DOHH2 (cell line): ENCODE measurements around the gene SLC29A3.

Source experiments
- EZH2phosphoT487 ChIP-seq: fragments of 200-600 bp; sonication (generic); IDR thresholded peaks from 2 replicates; pipeline ENCODE4 v1.6.1; 2017; ENCODE audit warnings: borderline replicate concordance, mild to moderate bottlenecking, antibody characterized with exemption, low read length, moderate library complexity, mixed read lengths
- TF ChIP-seq, protein P1 (sequence below): fragments of 200-600 bp; sonication (generic); IDR thresholded peaks from one replicate; pipeline ENCODE4 v1.5.1; 2014; ENCODE audit warnings: antibody characterized with exemption, mild to moderate bottlenecking, low read depth, low read length; ENCODE audit not compliant: poor library complexity, severe bottlenecking

GRCh38 chr10:71366690-71367089 lies 47.6 kb downstream of the SLC29A3 start:
- TF ChIP-seq, protein P1, sequence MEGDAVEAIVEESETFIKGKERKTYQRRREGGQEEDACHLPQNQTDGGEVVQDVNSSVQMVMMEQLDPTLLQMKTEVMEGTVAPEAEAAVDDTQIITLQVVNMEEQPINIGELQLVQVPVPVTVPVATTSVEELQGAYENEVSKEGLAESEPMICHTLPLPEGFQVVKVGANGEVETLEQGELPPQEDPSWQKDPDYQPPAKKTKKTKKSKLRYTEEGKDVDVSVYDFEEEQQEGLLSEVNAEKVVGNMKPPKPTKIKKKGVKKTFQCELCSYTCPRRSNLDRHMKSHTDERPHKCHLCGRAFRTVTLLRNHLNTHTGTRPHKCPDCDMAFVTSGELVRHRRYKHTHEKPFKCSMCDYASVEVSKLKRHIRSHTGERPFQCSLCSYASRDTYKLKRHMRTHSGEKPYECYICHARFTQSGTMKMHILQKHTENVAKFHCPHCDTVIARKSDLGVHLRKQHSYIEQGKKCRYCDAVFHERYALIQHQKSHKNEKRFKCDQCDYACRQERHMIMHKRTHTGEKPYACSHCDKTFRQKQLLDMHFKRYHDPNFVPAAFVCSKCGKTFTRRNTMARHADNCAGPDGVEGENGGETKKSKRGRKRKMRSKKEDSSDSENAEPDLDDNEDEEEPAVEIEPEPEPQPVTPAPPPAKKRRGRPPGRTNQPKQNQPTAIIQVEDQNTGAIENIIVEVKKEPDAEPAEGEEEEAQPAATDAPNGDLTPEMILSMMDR = no peak
- TF ChIP-seq EZH2phosphoT487 = no peak
